HepG2 (cell line): ENCODE data around the gene MFAP3L. TPM values are rescaled to one million over a fixed set of nuclear protein-coding genes. Genes with fewer than 3 reads are reported as not detected.
A peak's percentile ranks its signal among the peaks of the same experiment; 100 is the strongest.

Experiments
- ATAC-seq: fragments of 200-7000 bp; cut with Tn5 transposase; 3 replicates; pipeline ENCODE4 v1.9.1; 2020; ENCODE audit warnings: mild to moderate bottlenecking, moderate library complexity
- BruUV-seq: library from RNA; stranded (reverse); fragments of 400-500 nt; replicated peaks from 2 replicates; lab custom pipeline; 2021; lab: Mats Ljungman, UMichigan
- CTCF ChIA-PET: fragments of 300-600 bp; formaldehyde crosslinking; extraction: SDS; loops from one replicate; lab custom pipeline; 2021; ENCODE audit warnings: low total read pairs, inconsistent platforms, low intra/inter-chr PET ratio; lab: Yijun Ruan, JAX
- POLR2A ChIA-PET: fragments of 350-600 bp; sonication (Branson Sonifier 250); formaldehyde crosslinking; loops from one replicate; lab custom pipeline; 2020; ENCODE audit warnings: antibody characterized with exemption, inconsistent platforms; lab: Yijun Ruan, JAX
- DNase-seq: peaks from one replicate; pipeline ENCODE4 v3.0.0-alpha.2; 2015; ENCODE audit warnings: low spot score
- FAIRE-seq: peaks from 3 replicates; lab custom pipeline; 2011; peaks lifted over from hg19 to GRCh38; lab: Jason Lieb, UNC
- H2AFZ ChIP-seq: one replicate; pipeline ENCODE4 v1.6.1; 2011; ENCODE audit warnings: low read length, inconsistent platforms
- H3K27ac ChIP-seq: fragments of 300-600 bp; 3 replicates; pipeline ENCODE4 v1.8.0; 2011; ENCODE audit warnings: mixed run types, mild to moderate bottlenecking, mixed read lengths, low read length, inconsistent platforms; ENCODE audit not compliant: insufficient read depth; ENCODE audit errors: extremely low read length
- H3K27me3 ChIP-seq, 2 experiments: fragments of 200-600 bp in 1 of 2; 2 replicates in 1 of 2; 3 replicates in 1 of 2; pipeline versions ENCODE4 v1.6.0 to v1.8.0; 2011; ENCODE audit warnings: low read length in 2 of 2, mild to moderate bottlenecking in 2 of 2, moderate library complexity in 2 of 2, inconsistent platforms in 1 of 2; ENCODE audit not compliant: insufficient read depth in 2 of 2, control insufficient read depth in 1 of 2
- H3K36me3 ChIP-seq, 2 experiments: fragments of 200-600 bp in 1 of 2; replicated peaks in 1 of 2; 2 replicates in 1 of 2; 3 replicates in 1 of 2; pipeline versions ENCODE4 v1.5.1 to v1.8.0; 2011; ENCODE audit warnings: low read length in 2 of 2, inconsistent platforms in 1 of 2; ENCODE audit not compliant: insufficient read depth in 2 of 2, control insufficient read depth in 1 of 2
- H3K4me1 ChIP-seq: 2 replicates; pipeline ENCODE4 v1.5.1; 2012; ENCODE audit warnings: low read length, inconsistent platforms; ENCODE audit not compliant: insufficient read depth
- H3K4me2 ChIP-seq: 2 replicates; pipeline ENCODE4 v1.6.0; 2011; ENCODE audit warnings: low read depth, low read length, inconsistent platforms
- H3K4me3 ChIP-seq, 3 experiments: fragments of 200-600 bp in 1 of 3; sonication (generic), shearing (Covaris generic) in 1 of 3; replicated peaks in 1 of 3; 2 replicates each; pipeline ENCODE4 v1.5.1; 2011 to 2016; ENCODE audit warnings: low read length in 3 of 3, inconsistent platforms in 2 of 3, low read depth in 2 of 3, mild to moderate bottlenecking in 2 of 3, control low read depth in 1 of 3, mixed read lengths in 1 of 3; ENCODE audit not compliant: insufficient read depth in 1 of 3
- H3K79me2 ChIP-seq: one replicate; pipeline ENCODE4 v1.6.1; 2011; ENCODE audit warnings: low read length, inconsistent platforms; ENCODE audit not compliant: insufficient read depth
- H3K9ac ChIP-seq: 2 replicates; pipeline ENCODE4 v1.6.0; 2011; ENCODE audit warnings: mild to moderate bottlenecking, low read depth, low read length, inconsistent platforms; ENCODE audit not compliant: insufficient read depth
- H3K9me3 ChIP-seq: 2 replicates; pipeline ENCODE4 v1.5.1; 2012; ENCODE audit warnings: mild to moderate bottlenecking, low read length
- H4K20me1 ChIP-seq: 2 replicates; pipeline ENCODE4 v1.6.0; 2011; ENCODE audit warnings: inconsistent platforms, mild to moderate bottlenecking, low read length, moderate library complexity; ENCODE audit not compliant: insufficient read depth
- CBX1 ChIP-seq: IDR thresholded peaks from one replicate; pipeline ENCODE4 v1.6.1; 2016; ENCODE audit warnings: antibody characterized with exemption, low read depth
- FOSL2 ChIP-seq: sonication (generic); formaldehyde crosslinking; IDR thresholded peaks from 2 replicates; pipeline ENCODE4 v1.4.0; 2020; ENCODE audit warnings: missing genetic modification reagents
- HDAC2 ChIP-seq: sonication (generic); formaldehyde crosslinking; IDR thresholded peaks from 2 replicates; pipeline ENCODE4 v1.4.0; 2020; ENCODE audit warnings: missing genetic modification reagents
- MEIS2 ChIP-seq: sonication (generic); formaldehyde crosslinking; IDR thresholded peaks from 2 replicates; pipeline ENCODE4 v1.9.0; 2021; ENCODE audit warnings: mild to moderate bottlenecking, missing genetic modification reagents
- PHF8 ChIP-seq: sonication (generic); formaldehyde crosslinking; IDR thresholded peaks from 2 replicates; pipeline ENCODE4 v1.5.0; 2020; ENCODE audit warnings: missing genetic modification reagents
- RAD51 ChIP-seq: fragments of 450-650 bp; IDR thresholded peaks from 2 replicates; pipeline ENCODE4 v1.6.1; 2016; ENCODE audit warnings: borderline replicate concordance
- RBM22 ChIP-seq: fragments of 200-400 bp; formaldehyde crosslinking; optimal IDR thresholded peaks from 2 replicates; pipeline ENCODE3; 2017; ENCODE audit warnings: mild to moderate bottlenecking, low read length, moderate library complexity
- SPEN ChIP-seq: sonication (generic); formaldehyde crosslinking; IDR thresholded peaks from 2 replicates; pipeline ENCODE4 v1.5.1; 2020; ENCODE audit warnings: low read depth, mild to moderate bottlenecking, missing genetic modification reagents
- THAP8 ChIP-seq: sonication (generic); formaldehyde crosslinking; IDR thresholded peaks from 2 replicates; pipeline ENCODE4 v1.5.1; 2020; ENCODE audit warnings: missing genetic modification reagents, mild to moderate bottlenecking, borderline replicate concordance
- ZBTB20 ChIP-seq: sonication (generic); formaldehyde crosslinking; IDR thresholded peaks from 2 replicates; pipeline ENCODE4 v1.8.1; 2023; ENCODE audit warnings: missing genetic modification reagents, low read depth, mild to moderate bottlenecking, borderline replicate concordance
- ZBTB44 ChIP-seq: sonication (generic); formaldehyde crosslinking; IDR thresholded peaks from 2 replicates; pipeline ENCODE4 v1.4.0; 2020; ENCODE audit warnings: missing genetic modification reagents
- ZFP62 ChIP-seq: sonication (generic); formaldehyde crosslinking; IDR thresholded peaks from 2 replicates; pipeline ENCODE4 v1.4.0; 2020; ENCODE audit warnings: missing genetic modification reagents
- ZFX ChIP-seq: sonication (generic); formaldehyde crosslinking; IDR thresholded peaks from 2 replicates; pipeline ENCODE4 v1.4.0; 2020; ENCODE audit warnings: mild to moderate bottlenecking, low read depth, missing genetic modification reagents, moderate library complexity
- ZFYVE20 ChIP-seq: sonication (generic); formaldehyde crosslinking; IDR thresholded peaks from 2 replicates; pipeline ENCODE4 v1.8.0; 2023; ENCODE audit warnings: low read depth, mild to moderate bottlenecking, moderate library complexity, missing genetic modification reagents, borderline replicate concordance
- ZNF10 ChIP-seq: sonication (generic); formaldehyde crosslinking; IDR thresholded peaks from 2 replicates; pipeline ENCODE4 v1.4.0; 2020; ENCODE audit warnings: mild to moderate bottlenecking, low read depth, missing genetic modification reagents, borderline replicate concordance
- ZNF263 ChIP-seq: sonication (generic); formaldehyde crosslinking; IDR thresholded peaks from 2 replicates; pipeline ENCODE4 v1.4.0; 2020; ENCODE audit warnings: missing genetic modification reagents
- ZNF770 ChIP-seq: sonication (generic); formaldehyde crosslinking; IDR thresholded peaks from 2 replicates; pipeline ENCODE4 v1.5.0; 2020; ENCODE audit warnings: mild to moderate bottlenecking, missing genetic modification reagents
- ZNF816 ChIP-seq: sonication (generic); formaldehyde crosslinking; IDR thresholded peaks from 2 replicates; pipeline ENCODE4 v1.8.0; 2022; ENCODE audit warnings: missing genetic modification reagents, mild to moderate bottlenecking, borderline replicate concordance
- WGBS: methylation state at CpG from one replicate; pipeline ENCODE4 v1.1.6; 2017; ENCODE audit warnings: low lambda C conversion rate; 5-methylcytosine and 5-hydroxymethylcytosine counted together
- in situ Hi-C: cut with HindIII; loops from 2 replicates; pipeline ENCODE4 v1.10.0; 2017; ENCODE audit warnings: low pct_unique_long_range_greater_than_20kb; ENCODE audit not compliant: extremely low pct_ligation_motif_present
- intact Hi-C: fragments of 100-400 bp; cut with micrococcal nuclease; formaldehyde crosslinking; loops from one replicate; pipeline ENCODE4 v1.10.0; 2022; ENCODE audit not compliant: unreplicated experiment
- polyA plus RNA-seq, 8 experiments: library from polyadenylated mRNA; depleted of rRNA in 3 of 8; stranded (reverse) in 7 of 8; unstranded in 1 of 8; fragments of >200 nt; fragmentation: Illumina TruSeq in 4 of 8; extraction: Trizol in 4 of 8; gene quantifications; 2 replicates each; pipeline versions ENCODE4 v1.2.1 to v1.2.3, GENCODE V29; 2011 to 2016; ENCODE audit warnings: low read depth in 4 of 8, missing spikeins in 1 of 8, mixed read lengths in 1 of 8; ENCODE audit not compliant: insufficient read depth in 1 of 8
- total RNA-seq, 5 experiments: library from RNA; depleted of rRNA; stranded (reverse); fragments of >200 nt; fragmentation: Illumina TruSeq; extraction: Trizol; gene quantifications; 2 replicates each; pipeline ENCODE4 v1.2.3, GENCODE V29; 2016; ENCODE audit warnings: low read depth in 1 of 5

MFAP3L gene
- total and polyA plus RNA-seq, 2 of the 13 experiments (the other 11 are each of a cell fraction or from before 2014, with no cell fraction given), result 1.5 to 3.6 TPM

GRCh38 chr4:170052919-170053318 is 26.7 kb upstream of the MFAP3L start (continued):
- TF ChIP-seq HDAC2 (CRISPR knock-in tag), result no peak
- no peak for TF ChIP-seq RAD51
- TF ChIP-seq CBX1, result no peak

- FAIRE-seq (no peak), DNase-seq (no peak), ATAC-seq (peak; percentile 64)
- no peaks in the 10 kb centered on the region for H3K4me1 ChIP-seq
- no peak overlapping the region for H3K4me3 ChIP-seq
- no peak overlapping the region for H2AFZ ChIP-seq
- CTCF ChIA-PET, result no interaction called here
- H3K9me3 ChIP-seq, result no peaks in the 10 kb centered on the region
- intact Hi-C loops (no loop called here), in situ Hi-C loops (no loop called here)
- H3K4me2 ChIP-seq, result no peak overlapping the region
- no TSS peak for BruUV-seq
- no peak overlapping the region for H3K9ac ChIP-seq
- WGBS, result 30% methylated on average over 2 of the region's 2 CpGs
- no peaks in the 10 kb centered on the region for H3K27me3 ChIP-seq
- no peaks in the 10 kb centered on the region for H3K79me2 ChIP-seq
- POLR2A ChIA-PET, result no interaction called here
- H3K27ac ChIP-seq, result no peak overlapping the region
- H3K36me3 ChIP-seq, result no peaks in the 10 kb centered on the region
- H4K20me1 ChIP-seq, result no peaks in the 10 kb centered on the region
- TF ChIP-seq ZNF263 (CRISPR knock-in tag) (no peak), FOSL2 (CRISPR knock-in tag) (no peak), THAP8 (CRISPR knock-in tag) (no peak), PHF8 (CRISPR knock-in tag) (no peak), ZFYVE20 (CRISPR knock-in tag) (no peak), ZNF10 (no peak), ZNF770 (CRISPR knock-in tag) (no peak), ZBTB20 (CRISPR knock-in tag) (no peak), MEIS2 (no peak), ZBTB44 (CRISPR knock-in tag) (no peak), ZNF816 (CRISPR knock-in tag) (no peak), ZFP62 (no peak), SPEN (no peak), RBM22 (no peak), ZFX (CRISPR knock-in tag) (no peak)
Measured at GRCh38 chr4:170051402-170051801, 25.2 kb upstream of the MFAP3L start.
